GM12865 (cell line): ENCODE results near the gene OXLD1.
"Not testable (repeated sequence)": the region's sequence is repeated elsewhere in the genome, so short reads cannot be mapped to it uniquely, and the experiment has no call there.

ENCODE experiments used
- DNase-seq: peaks from one replicate; pipeline ENCODE4 v3.0.0; 2010; ENCODE audit warnings: low read depth
- H3K4me3 ChIP-seq: 2 replicates; pipeline ENCODE4 v1.5.1; 2011; ENCODE audit warnings: mild to moderate bottlenecking, low read depth, low read length, control low read depth
- CTCF ChIP-seq: IDR thresholded peaks from 2 replicates; pipeline ENCODE4 v1.5.1; 2011; ENCODE audit warnings: low read length, control low read depth, low read depth, inconsistent platforms; ENCODE audit not compliant: insufficient read depth; ENCODE audit errors: missing control alignments

OXLD1 gene

GRCh38 chr17:81630274-81630673, 36.1 kb downstream of the OXLD1 start:
- H3K4me3 ChIP-seq = no peak overlapping the region
- no peak for DNase-seq
- no peak for TF ChIP-seq CTCF

- H3K4me3 ChIP-seq = no peak overlapping the region
- no peak for TF ChIP-seq CTCF
- DNase-seq = no peak
Measured at GRCh38 chr17:81621494-81622130, 44.8 kb downstream of the OXLD1 start.

GRCh38 chr17:81618307-81618706, 48.1 kb downstream of the OXLD1 start:
- DNase-seq, H3K4me3 ChIP-seq: not testable (repeated sequence)

- no peak overlapping the region for H3K4me3 ChIP-seq
- no peak for DNase-seq
- TF ChIP-seq CTCF = no peak
Measured at GRCh38 chr17:81616877-81617276, 49.5 kb downstream of the OXLD1 start.

GRCh38 chr17:81615401-81615930, 50.9 kb downstream of the OXLD1 start:
- DNase-seq = peak; percentile 22
- TF ChIP-seq CTCF = no peak
- no peak overlapping the region for H3K4me3 ChIP-seq
